DOHH2 (cell line): ENCODE measurements around the gene TSEN2.

ENCODE experiments used
- CTCF ChIP-seq: fragments of 200-600 bp; sonication (generic); IDR thresholded peaks from one replicate; pipeline ENCODE4 v1.5.1; 2014; ENCODE audit warnings: antibody characterized with exemption, mild to moderate bottlenecking, low read depth, low read length; ENCODE audit not compliant: poor library complexity, severe bottlenecking
- EZH2phosphoT487 ChIP-seq: fragments of 200-600 bp; sonication (generic); IDR thresholded peaks from 2 replicates; pipeline ENCODE4 v1.6.1; 2017; ENCODE audit warnings: borderline replicate concordance, mild to moderate bottlenecking, antibody characterized with exemption, low read length, moderate library complexity, mixed read lengths

DNA sequence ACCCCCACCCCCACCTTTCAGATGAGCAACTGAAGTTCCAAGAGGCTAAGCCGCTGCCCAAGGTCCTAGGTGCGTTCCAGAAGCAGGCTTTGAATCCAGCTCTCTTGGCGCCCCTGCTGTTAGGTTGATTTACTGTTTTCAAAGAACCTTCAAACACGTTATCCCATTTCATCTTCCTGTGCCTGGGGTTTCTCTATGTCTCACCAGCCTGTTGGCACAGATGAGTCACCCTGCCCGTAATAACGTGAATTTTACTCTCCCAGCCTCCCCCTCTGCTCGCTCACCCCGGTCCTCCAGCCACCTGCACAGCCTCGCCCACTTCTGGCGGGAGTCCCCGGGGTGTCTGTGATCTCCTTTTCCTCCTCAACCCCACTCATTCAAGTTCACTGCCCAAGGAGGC is 13.0 kb upstream of the TSEN2 start:
- TF ChIP-seq CTCF (no peak), EZH2phosphoT487 (no peak)
